Measurements from ENCODE around the gene GGA2.

Gene GGA2

DNA sequence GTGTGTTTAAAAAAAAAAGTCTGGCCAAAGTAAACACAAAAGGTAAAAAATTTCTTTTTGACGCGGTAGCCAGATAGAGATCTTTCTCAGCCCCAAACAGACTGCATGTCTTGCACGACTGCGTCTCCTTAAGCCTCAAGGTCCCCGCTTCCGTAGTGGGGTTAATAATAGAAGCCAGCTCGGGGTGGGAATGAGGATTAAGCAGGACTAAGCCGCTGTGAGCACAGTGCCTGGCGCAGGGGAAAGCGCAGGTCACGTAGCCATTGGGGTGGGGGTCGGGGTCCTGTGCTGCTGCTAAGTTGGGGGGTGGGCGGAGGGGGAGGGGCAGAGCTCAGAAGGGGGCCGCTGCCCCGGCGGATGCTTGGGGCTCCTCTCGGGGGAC is 521 bp downstream of the GGA2 start:
- H3K4me3 ChIP-seq (ENCODE audit: low read depth, low read length) = peak overlapping the region; percentile 55
- TF ChIP-seq, protein P1, sequence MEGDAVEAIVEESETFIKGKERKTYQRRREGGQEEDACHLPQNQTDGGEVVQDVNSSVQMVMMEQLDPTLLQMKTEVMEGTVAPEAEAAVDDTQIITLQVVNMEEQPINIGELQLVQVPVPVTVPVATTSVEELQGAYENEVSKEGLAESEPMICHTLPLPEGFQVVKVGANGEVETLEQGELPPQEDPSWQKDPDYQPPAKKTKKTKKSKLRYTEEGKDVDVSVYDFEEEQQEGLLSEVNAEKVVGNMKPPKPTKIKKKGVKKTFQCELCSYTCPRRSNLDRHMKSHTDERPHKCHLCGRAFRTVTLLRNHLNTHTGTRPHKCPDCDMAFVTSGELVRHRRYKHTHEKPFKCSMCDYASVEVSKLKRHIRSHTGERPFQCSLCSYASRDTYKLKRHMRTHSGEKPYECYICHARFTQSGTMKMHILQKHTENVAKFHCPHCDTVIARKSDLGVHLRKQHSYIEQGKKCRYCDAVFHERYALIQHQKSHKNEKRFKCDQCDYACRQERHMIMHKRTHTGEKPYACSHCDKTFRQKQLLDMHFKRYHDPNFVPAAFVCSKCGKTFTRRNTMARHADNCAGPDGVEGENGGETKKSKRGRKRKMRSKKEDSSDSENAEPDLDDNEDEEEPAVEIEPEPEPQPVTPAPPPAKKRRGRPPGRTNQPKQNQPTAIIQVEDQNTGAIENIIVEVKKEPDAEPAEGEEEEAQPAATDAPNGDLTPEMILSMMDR (IDR thresholded peaks at IDR 0.05; ENCODE audit: low read depth, low read length) = no peak
- peak; percentile 31 for DNase-seq (ENCODE audit: low read depth, low spot score)
- in situ Hi-C loops (cut with HindIII; ENCODE audit: low sequenced_read_pairs) = no loop called here

DNA sequence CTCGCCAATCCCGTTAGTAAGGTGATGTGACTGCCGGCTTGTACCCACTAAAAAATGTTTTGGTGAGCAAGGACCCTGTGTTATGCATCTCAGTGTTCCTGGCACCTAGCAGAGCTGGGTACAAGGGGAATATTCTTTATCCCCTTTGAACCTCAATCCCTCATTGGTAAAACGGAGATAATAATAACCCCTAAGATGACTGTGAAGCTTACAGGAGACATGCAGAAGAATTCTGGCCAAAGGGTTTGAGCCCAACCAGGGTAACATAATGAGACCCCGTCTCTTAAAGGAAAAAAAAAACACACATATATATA is 896 bp downstream of the GGA2 start:
- TF ChIP-seq, protein P1 (IDR thresholded peaks at IDR 0.05; ENCODE audit: low read depth, low read length) = no peak
- in situ Hi-C loops (cut with HindIII; ENCODE audit: low sequenced_read_pairs) = no loop called here
- no peak for DNase-seq (ENCODE audit: low read depth, low spot score)
- peak overlapping the region; percentile 55 for H3K4me3 ChIP-seq (ENCODE audit: low read depth, low read length)

DNA sequence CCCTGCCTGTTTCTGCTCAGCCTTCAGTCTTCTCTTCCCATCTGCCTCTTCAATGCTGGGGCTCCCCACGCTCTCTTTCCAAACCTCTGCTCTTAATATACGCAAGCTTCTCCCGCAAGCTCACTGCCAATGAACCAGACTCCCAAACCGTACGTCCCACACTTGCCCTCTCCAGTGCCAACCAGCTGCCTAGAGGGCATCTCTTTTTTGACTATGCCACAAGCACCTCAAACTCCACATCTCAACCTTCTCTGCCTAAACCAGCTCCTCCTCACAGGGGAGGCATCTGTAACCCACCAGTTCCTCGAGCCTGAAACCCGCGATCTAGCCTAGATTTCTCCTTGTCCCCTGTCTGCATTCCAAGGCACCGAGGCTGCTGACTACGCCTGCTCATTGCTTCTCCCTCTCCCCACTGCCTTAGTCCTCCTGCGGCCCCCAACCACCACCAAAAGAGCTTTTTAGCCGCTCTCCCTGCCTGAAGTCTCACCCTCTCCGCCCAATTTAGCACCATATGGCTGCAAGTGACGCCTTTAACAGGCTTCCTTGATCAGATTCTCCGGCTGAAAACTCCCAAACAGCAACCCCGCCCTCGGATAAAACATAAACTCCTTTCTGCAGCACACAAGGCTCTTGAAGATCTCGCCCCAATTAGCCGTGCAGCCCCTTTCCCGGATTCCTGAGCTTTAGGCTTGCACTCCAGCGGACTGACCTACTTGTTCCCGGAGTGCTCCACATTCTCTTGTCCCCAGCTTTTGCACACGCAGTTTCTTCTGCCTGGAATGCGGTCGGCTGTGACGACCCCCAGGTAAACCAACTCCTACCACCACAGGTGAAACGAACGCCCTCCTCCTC is 1.5 kb downstream of the GGA2 start:
- in situ Hi-C loops (cut with HindIII; ENCODE audit: low sequenced_read_pairs) = no loop called here
- peak overlapping the region; percentile 55 for H3K4me3 ChIP-seq (ENCODE audit: low read depth, low read length)
- TF ChIP-seq, protein P1 (IDR thresholded peaks at IDR 0.05; ENCODE audit: low read depth, low read length) = no peak
- DNase-seq (ENCODE audit: low read depth, low spot score) = peak; percentile 7

DNA sequence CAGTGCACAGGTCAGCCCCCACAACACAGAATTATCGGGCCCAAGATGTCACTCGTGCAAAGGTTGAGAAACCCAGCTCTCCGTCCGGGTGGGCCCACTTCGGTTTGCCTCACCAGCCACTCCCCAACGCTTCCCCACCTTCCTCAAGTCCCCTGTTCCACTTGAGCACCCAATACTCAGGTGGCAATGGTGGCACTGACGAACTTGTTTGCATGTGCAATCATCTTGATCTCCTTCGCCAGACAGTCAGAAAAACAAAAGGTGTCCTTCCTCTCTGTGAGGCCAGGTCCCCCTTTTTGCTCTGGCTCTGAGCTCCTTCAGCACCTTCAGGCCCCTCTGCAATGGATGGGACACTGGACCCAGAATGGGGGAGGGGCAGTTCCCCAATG is 3.7 kb downstream of the GGA2 start:
- in situ Hi-C loops (cut with HindIII; ENCODE audit: low sequenced_read_pairs) = no loop called here
- TF ChIP-seq, protein P1 (IDR thresholded peaks at IDR 0.05; ENCODE audit: low read depth, low read length) = no peak
- H3K4me3 ChIP-seq (ENCODE audit: low read depth, low read length) = no peak overlapping the region
- no peak for DNase-seq (ENCODE audit: low read depth, low spot score)

DNA sequence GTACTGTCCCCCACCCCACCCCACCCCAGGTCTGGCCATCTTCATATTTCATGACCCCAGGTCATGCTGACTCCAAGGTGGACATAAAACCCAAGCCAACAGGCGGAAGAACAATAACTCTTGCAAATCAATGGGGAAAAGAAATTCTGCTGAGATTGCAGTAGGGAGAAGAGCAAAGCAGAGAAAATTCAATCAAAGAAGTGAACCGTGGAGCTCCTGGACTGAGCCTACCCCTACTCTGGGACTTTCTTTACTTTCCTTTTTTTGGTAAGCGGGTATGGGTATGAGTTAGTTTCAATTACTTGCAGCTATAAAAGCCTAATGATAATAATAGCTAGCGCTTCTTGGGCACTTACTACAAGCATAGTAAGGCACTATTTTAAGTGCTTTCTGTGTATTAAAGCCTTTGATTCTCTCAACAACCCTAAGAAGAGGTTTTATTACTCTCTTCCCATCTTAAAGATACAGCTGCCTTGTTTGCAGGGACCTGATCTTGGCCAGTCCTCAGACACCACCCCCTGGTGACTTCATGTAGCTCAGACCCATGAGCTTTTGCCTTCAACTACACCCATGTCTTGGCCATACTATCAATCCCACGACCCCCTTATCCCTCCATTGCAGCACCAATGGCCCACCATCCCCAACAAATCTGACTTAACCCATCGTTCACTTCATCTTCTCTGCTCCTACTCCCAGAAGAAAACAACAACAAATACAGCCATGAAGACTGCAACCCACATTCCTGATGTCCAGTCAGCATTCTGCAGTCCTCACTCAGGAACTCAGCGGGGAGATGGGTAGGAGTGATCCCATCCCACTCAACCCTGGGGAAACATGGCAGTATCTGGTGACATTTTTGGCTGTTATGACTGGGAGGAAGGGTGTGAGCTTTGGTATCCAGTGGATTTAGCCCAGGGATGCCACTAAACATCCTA is 4.4 kb downstream of the GGA2 start:
- DNase-seq (ENCODE audit: low read depth, low spot score) = peak; percentile 9
- H3K4me3 ChIP-seq (ENCODE audit: low read depth, low read length) = no peak overlapping the region
- TF ChIP-seq, protein P1 (IDR thresholded peaks at IDR 0.05; ENCODE audit: low read depth, low read length) = no peak
- in situ Hi-C loops (cut with HindIII; ENCODE audit: low sequenced_read_pairs) = no loop called here

GRCh38 chr16:23505180-23505665 is 5.1 kb downstream of the GGA2 start:
- in situ Hi-C loops (cut with HindIII; ENCODE audit: low sequenced_read_pairs) = no loop called here
- TF ChIP-seq, protein P1 (IDR thresholded peaks at IDR 0.05; ENCODE audit: low read depth, low read length) = no peak
- no peak overlapping the region for H3K4me3 ChIP-seq (ENCODE audit: low read depth, low read length)
- DNase-seq (ENCODE audit: low read depth, low spot score) = no peak

Measured in astrocyte of the spinal cord (primary cell).